ENCODE measurements around the gene IDI1.

IDI1 gene

DNA sequence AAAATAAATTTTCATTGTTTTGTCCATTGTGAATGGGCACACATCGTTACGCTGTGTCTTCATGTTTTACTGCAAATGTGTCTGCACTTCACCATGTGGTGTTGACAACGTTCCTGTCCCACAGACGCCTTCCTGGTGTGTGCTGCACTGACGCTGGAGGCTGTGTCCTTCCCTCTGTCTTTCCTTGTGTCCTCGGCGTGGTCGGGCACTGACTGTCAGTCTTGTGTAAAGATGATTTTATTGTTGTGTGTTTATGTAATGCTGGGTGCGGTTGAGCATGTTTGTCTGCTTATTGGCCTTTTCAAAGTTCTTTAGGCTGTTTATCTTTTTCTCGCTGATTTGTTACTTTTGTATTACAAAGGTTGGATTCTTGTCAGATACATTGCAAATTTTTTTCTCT lies 41.3 kb downstream of the IDI1 start:
- Histone ChIP-seq H3K9ac (ENCODE audit: low read length) (no peak overlapping the region), H4K20me1 (ENCODE audit: low read depth, low read length) (peaks cover 10% of the 10 kb centered on the region), H3F3A (ENCODE audit: insufficient read depth) (no peaks in the 10 kb centered on the region), H3K79me2 (ENCODE audit: insufficient read depth, low read length) (peaks cover 19% of the 10 kb centered on the region), H3K9me3 (ENCODE audit: insufficient read depth, low read length) (no peaks in the 10 kb centered on the region), H3K36me3 (ENCODE audit: low read length) (peaks cover 35% of the 10 kb centered on the region; the same call in 1 of the 2 replicates), H3K4me2 (ENCODE audit: low read depth, low read length, poor library complexity, severe bottlenecking) (no peak overlapping the region), H3K27ac (ENCODE audit: low read depth, low read length) (no peak overlapping the region), H3K9me2 (replicated peaks; ENCODE audit: insufficient read depth, low read length) (no peaks in the 10 kb centered on the region), H3K4me3 (ENCODE audit: insufficient read depth, low read length, poor library complexity, severe bottlenecking) (no peak overlapping the region), H3K27me3 (ENCODE audit: low read length) (no peaks in the 10 kb centered on the region), H2AFZ (ENCODE audit: low read depth, low read length, severe bottlenecking) (no peak overlapping the region)
- TF ChIP-seq EZH2phosphoT487 (conservative IDR thresholded peaks at IDR 0.05; ENCODE audit: low read length), result no peak
- TF ChIP-seq, protein P1, sequence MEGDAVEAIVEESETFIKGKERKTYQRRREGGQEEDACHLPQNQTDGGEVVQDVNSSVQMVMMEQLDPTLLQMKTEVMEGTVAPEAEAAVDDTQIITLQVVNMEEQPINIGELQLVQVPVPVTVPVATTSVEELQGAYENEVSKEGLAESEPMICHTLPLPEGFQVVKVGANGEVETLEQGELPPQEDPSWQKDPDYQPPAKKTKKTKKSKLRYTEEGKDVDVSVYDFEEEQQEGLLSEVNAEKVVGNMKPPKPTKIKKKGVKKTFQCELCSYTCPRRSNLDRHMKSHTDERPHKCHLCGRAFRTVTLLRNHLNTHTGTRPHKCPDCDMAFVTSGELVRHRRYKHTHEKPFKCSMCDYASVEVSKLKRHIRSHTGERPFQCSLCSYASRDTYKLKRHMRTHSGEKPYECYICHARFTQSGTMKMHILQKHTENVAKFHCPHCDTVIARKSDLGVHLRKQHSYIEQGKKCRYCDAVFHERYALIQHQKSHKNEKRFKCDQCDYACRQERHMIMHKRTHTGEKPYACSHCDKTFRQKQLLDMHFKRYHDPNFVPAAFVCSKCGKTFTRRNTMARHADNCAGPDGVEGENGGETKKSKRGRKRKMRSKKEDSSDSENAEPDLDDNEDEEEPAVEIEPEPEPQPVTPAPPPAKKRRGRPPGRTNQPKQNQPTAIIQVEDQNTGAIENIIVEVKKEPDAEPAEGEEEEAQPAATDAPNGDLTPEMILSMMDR (IDR thresholded peaks at IDR 0.05; ENCODE audit: insufficient read depth, low read length, poor library complexity, severe bottlenecking), result no peak

DNA sequence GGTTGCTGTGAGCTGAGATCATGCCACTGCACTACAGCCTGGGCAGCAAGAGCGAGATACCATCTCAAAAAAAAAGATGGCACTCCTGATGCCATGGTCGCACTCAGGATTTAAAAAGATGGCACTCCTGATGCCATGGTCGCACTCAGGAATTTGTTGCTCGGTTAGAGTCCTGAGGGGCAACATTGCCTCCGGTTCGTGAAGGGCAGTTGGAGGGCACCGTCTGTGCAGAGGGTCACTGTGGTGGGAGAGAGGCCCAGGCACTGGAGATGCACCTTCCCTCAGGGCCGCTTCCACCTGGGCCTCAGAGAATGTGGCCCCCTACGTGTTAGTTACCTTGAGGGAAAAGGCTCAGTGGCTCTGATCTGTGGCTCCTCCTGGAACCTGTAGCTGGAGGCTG lies 42.3 kb downstream of the IDI1 start:
- Histone ChIP-seq H3K36me3 (ENCODE audit: low read length) (peaks cover 37% of the 10 kb centered on the region; the same call in 1 of the 2 replicates), H3F3A (ENCODE audit: insufficient read depth) (no peaks in the 10 kb centered on the region), H3K4me2 (ENCODE audit: low read depth, low read length, poor library complexity, severe bottlenecking) (no peak overlapping the region), H3K9ac (ENCODE audit: low read length) (no peak overlapping the region), H3K27me3 (ENCODE audit: low read length) (no peaks in the 10 kb centered on the region), H3K27ac (ENCODE audit: low read depth, low read length) (no peak overlapping the region), H3K9me2 (replicated peaks; ENCODE audit: insufficient read depth, low read length) (no peaks in the 10 kb centered on the region), H3K9me3 (ENCODE audit: insufficient read depth, low read length) (no peaks in the 10 kb centered on the region), H2AFZ (ENCODE audit: low read depth, low read length, severe bottlenecking) (no peak overlapping the region), H3K79me2 (ENCODE audit: insufficient read depth, low read length) (peaks cover 29% of the 10 kb centered on the region), H3K4me3 (ENCODE audit: insufficient read depth, low read length, poor library complexity, severe bottlenecking) (no peak overlapping the region), H4K20me1 (ENCODE audit: low read depth, low read length) (peaks cover 10% of the 10 kb centered on the region)
- TF ChIP-seq, protein P1 (IDR thresholded peaks at IDR 0.05; ENCODE audit: insufficient read depth, low read length, poor library complexity, severe bottlenecking), result no peak
- no peak for TF ChIP-seq EZH2phosphoT487 (conservative IDR thresholded peaks at IDR 0.05; ENCODE audit: low read length)

DNA sequence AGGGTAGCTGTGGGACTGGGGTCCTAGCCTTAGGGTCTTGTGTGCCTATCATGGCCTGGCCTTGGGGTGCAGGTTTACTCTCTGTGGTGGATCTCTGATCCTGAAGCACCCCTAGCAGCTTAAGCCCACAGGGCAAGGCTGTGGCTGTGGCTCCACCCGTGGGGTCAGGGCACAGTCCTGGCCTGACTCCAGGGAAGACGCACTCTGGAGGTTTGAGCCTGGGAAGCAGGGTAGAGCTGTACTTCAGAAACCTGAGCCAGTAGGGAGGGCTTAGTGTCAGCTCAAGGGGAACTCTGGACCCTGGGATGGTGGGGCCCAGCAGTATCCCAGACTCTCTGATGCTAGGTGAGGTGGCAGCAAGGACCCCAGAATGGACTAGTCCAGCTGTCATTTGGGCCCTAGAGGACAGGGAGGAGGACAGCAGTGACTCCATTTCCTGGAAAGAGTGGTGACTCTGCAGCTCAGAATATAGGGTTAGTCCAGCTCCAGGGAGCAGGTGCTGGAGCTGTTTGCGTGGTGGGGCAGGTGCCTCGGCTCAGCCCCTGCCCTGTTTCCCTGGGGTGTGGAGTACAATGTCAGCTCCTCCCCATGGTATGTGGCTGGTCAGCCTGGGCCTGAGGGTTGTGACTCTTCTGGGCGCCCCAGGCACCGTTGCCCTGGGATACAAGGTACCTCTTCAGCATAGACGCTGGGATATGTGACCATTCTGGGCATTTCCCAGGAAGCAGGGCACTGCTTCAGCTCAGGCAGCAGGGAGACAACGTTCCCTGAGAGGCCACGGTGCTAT lies 44.8 kb downstream of the IDI1 start:
- H3K4me2 ChIP-seq (ENCODE audit: low read depth, low read length, poor library complexity, severe bottlenecking), result no peak overlapping the region
- no peak overlapping the region for H3K4me3 ChIP-seq (ENCODE audit: insufficient read depth, low read length, poor library complexity, severe bottlenecking)
- H3K9me3 ChIP-seq (ENCODE audit: insufficient read depth, low read length), result no peaks in the 10 kb centered on the region
- TF ChIP-seq EZH2phosphoT487 (conservative IDR thresholded peaks at IDR 0.05; ENCODE audit: low read length), result no peak
- H3K9ac ChIP-seq (ENCODE audit: low read length), result no peak overlapping the region
- H3F3A ChIP-seq (ENCODE audit: insufficient read depth), result no peaks in the 10 kb centered on the region
- peaks cover 44% of the 10 kb centered on the region for H3K36me3 ChIP-seq (ENCODE audit: low read length)
- H4K20me1 ChIP-seq (ENCODE audit: low read depth, low read length), result peaks cover 10% of the 10 kb centered on the region
- H3K27me3 ChIP-seq (ENCODE audit: low read length), result no peaks in the 10 kb centered on the region
- peaks cover 38% of the 10 kb centered on the region for H3K79me2 ChIP-seq (ENCODE audit: insufficient read depth, low read length)
- no peaks in the 10 kb centered on the region for H3K9me2 ChIP-seq (replicated peaks; ENCODE audit: insufficient read depth, low read length)
- H2AFZ ChIP-seq (ENCODE audit: low read depth, low read length, severe bottlenecking), result no peak overlapping the region
- no peak overlapping the region for H3K27ac ChIP-seq (ENCODE audit: low read depth, low read length)

DNA sequence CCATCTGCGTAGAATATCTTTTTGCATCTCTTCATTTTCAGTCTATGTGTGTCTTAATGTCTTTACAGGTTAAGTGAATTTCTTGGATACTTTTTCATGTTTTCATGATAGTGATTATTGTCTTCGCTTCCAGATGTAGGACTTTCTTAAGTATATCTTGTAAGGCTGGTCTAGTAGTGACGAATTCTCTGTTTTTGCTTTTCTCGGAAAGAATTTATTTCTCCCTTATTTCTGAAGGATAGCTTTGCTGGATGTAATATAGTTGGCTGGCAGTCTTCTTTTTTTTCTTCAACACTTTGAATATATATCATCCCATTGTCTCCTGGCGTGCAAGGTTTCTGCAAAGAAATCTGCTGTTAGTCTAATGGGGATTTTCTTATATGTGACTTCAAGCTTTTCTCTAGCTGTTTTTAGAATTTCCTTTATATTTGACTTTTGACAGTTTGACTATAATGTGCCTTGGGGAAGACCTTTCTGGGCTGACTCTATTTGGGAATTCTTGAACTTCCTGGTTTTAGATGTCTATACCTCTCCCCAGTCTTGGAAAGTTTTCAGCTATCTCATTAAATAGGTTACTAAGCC lies 46.4 kb downstream of the IDI1 start:
- Histone ChIP-seq H3K9ac (ENCODE audit: low read length) (no peak overlapping the region), H3K79me2 (ENCODE audit: insufficient read depth, low read length) (peaks cover 38% of the 10 kb centered on the region), H2AFZ (ENCODE audit: low read depth, low read length, severe bottlenecking) (no peak overlapping the region), H3F3A (ENCODE audit: insufficient read depth) (no peaks in the 10 kb centered on the region), H3K27me3 (ENCODE audit: low read length) (no peaks in the 10 kb centered on the region), H3K4me2 (ENCODE audit: low read depth, low read length, poor library complexity, severe bottlenecking) (no peak overlapping the region), H3K9me3 (ENCODE audit: insufficient read depth, low read length) (no peaks in the 10 kb centered on the region), H3K9me2 (replicated peaks; ENCODE audit: insufficient read depth, low read length) (no peaks in the 10 kb centered on the region), H3K36me3 (ENCODE audit: low read length) (peaks cover 43% of the 10 kb centered on the region), H3K27ac (ENCODE audit: low read depth, low read length) (no peak overlapping the region), H4K20me1 (ENCODE audit: low read depth, low read length) (peaks cover 10% of the 10 kb centered on the region), H3K4me3 (ENCODE audit: insufficient read depth, low read length, poor library complexity, severe bottlenecking) (no peak overlapping the region)
- TF ChIP-seq, protein P1 (IDR thresholded peaks at IDR 0.05; ENCODE audit: insufficient read depth, low read length, poor library complexity, severe bottlenecking), result no peak
- TF ChIP-seq EZH2phosphoT487 (conservative IDR thresholded peaks at IDR 0.05; ENCODE audit: low read length), result no peak

Data from SU-DHL-6 (cell line).